IMR-90 (cell line): Measurements from ENCODE around the gene MACC1.

Experiments used
- RFX5 ChIP-seq: IDR thresholded peaks from 2 replicates; pipeline ENCODE4 v1.8.0; 2012; ENCODE audit warnings: low read depth, mild to moderate bottlenecking, low read length, moderate library complexity
- TF ChIP-seq, protein P1 (sequence below): fragments of 150-350 bp; IDR thresholded peaks from 2 replicates; pipeline ENCODE4 v1.6.1; 2016; ENCODE audit warnings: low read depth, mild to moderate bottlenecking, low read length, moderate library complexity, borderline replicate concordance

DNA sequence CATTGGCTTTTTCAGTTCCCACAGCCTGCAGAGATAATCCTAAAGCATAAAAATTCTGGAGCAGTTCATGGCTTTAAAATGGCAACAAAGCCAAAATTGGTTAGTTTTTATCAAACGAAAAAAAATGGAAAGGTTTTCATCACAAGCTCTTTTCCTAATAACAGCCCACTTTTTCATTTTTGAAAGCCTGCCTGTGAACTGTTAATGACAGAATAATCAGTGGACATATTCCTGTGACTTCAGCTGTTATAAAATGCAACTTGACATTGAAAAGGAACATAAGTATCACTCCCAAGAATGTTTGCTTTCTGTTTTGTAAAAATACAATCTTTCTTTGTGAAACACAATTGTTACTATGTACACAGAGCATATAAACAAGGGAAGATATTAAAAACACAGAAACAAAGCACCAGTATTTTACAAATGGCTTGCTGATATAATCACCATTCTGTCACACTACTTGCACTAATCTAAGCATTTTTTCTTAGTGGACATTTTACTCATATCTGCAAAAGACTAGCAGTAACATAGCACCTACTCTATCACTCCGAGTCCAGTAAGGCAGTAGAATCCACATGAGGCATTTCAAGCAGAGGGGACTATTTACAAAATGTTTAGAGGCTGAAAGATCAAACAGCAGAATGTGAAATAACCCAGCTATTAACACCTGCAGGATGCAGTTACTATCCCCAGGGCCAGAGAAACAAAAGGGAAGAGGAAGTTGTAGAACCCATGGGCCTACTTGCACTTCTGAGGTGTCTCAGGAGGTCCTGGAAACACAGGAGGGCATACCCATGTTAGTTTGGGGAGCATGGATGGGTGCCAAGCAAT, 26.4 kb downstream of the MACC1 start:
- no peak for TF ChIP-seq RFX5
- TF ChIP-seq, protein P1, sequence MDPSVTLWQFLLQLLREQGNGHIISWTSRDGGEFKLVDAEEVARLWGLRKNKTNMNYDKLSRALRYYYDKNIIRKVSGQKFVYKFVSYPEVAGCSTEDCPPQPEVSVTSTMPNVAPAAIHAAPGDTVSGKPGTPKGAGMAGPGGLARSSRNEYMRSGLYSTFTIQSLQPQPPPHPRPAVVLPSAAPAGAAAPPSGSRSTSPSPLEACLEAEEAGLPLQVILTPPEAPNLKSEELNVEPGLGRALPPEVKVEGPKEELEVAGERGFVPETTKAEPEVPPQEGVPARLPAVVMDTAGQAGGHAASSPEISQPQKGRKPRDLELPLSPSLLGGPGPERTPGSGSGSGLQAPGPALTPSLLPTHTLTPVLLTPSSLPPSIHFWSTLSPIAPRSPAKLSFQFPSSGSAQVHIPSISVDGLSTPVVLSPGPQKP = no peak
